GM18870 (cell line): Measurements from ENCODE around the gene MRPL28.
"Not testable (repeated sequence)": the region's sequence is repeated elsewhere in the genome, so short reads cannot be mapped to it uniquely, and the experiment has no call there.

Source experiments
- ATAC-seq: cut with Tn5 transposase; IDR thresholded peaks from one replicate; pipeline ENCODE4 v1.9.1; 2021; ENCODE audit warnings: moderate library complexity; ENCODE audit not compliant: unreplicated experiment

Gene MRPL28

DNA sequence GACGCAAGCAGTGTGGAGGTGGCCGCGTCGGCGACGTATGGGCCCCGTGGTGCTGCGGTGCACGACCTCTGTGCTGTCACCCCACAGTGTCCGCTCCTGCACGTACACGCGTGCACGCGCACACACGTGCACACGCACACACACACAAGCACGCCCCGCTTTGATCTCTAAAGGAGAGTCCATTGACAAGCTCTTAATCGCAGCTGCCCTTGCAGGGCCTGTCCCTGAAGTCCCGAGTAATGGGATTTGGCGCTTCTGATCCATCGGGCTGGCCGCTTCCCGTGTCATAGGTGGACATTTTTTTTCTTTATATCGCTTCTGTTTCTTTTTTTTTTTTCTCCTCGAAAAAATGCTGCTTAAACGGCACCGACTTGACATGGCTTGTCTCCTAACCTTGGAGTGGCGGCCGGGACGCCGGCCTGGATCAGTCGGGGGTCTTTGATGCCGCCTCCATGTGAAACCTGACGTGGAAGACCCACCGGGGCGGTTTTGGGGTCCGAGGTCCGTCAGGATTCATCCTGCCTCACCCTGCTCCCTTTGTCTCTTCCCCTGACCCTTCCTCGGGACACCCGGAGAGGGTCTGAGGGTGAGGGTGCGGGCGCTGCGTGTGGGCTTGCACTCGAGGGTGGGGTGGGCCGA is 9.5 kb downstream of the MRPL28 start:
- ATAC-seq: no peak

DNA sequence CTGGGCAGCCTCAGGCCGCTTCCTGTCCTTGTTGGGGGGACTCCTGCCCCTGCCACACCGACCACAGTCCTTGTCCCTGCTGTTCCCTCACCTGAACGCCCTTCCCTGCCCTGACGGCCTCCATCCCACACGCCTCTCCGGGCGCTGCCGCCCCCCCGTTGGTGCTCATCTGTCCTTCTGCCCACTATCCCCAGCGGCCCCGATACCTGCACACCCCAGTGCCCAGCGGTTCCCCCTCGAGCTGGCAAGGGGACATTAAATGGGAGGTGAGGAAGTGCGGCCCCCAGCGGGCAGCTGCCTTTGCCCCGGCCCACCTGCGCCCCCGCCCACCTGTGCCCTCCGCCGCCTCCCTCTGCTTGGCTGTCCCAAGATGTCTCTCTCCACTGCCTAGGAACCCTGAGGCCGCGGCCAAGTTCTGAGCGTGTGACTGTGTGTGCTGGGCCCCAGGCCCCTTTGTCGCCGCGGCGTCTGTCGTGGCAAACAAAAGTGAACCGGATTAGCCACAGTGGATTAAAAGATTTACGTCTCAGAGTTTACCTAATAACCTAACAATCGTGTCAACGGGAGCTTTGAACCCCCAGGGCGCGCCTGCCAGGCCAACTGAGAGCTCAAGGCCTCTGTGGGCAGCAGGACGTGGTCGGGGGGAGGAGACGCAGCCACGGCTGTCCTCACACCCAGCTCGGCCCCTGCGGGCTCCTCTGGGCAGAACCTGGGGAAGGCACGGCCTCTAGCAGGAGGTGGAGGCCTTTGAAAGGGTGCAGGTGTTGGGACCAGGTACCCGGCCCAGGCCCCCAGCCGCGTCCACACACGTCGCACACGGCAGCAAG is 10.3 kb downstream of the MRPL28 start:
- ATAC-seq: no peak

DNA sequence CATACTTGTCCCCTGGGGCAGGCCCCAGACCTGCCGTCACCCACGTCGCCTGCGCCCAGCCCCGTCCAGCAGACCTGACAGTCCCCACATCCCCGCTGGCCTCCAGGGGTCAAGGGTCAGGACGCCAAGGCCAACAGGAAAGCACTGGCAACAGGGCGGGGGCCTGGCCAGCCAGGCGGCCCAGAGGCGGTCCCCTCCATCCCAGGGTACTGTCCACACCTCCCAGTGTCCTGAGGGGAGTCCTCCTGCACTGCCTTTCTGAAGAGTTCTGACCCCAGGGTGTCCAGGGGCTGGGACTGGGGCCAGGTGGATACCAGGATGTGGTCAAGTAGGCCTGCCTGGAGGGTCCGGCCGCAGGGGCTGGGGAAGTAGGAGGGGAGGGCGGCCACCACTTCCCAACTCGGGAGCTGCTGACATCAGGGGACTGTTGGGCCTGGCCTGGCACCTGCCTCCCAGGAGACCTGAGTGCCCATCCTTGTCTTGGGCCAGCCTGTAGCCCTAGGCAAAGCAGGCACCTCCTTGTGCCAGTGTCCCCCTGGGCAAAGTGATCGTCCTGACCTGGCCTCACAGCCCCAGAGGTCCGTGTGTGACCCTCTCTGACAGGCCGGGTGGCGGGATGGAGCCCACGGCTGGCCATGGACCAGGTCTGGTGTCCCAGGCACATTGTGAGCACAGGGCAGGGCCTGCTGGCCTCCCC is 11.1 kb downstream of the MRPL28 start:
- ATAC-seq: no peak

DNA sequence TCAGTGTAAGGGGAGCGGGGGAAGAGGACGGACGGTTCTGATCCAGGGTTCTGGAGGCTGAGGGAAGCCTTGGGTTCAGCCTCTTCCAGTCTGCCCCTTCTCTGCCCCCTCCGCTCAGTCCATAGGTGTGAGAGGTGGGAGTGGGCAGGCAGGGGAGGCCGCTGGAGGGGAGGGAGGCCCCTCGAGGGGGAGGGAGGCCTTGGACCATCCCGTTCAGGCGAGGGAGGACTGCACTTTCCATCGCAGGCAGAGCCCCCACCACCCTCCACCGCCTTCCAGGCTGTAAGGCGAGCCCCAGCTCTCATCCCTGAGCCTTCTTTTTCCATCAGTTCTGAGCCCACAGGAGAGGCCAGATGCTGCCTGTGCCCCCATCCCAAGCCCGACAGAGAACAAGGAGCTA is 13.6 kb downstream of the MRPL28 start:
- ATAC-seq: no peak

DNA sequence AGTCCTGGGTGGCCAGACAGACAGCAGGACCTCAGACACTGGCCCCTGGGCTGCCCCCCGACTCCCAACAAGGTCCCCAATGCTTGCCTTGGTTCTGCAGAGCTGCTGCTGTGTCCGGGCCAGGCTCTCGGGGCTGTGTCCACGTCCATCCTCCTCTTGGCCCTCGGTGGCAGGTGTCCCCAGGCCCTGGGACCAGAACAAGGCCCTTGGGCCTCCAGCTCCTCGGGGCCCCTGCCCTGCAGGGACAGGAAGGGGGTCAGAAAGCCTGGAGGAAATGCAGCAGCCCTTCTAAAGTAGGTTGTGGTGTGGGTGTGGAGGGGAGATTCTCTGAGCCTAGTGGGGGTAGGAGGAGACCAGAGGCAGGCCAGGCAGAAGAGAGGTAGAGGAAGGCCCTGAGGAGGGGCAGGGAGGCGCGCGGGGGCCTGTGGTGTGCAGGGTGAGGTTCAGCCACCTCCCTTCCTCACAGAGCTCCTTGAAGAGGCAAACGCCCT is 15.3 kb downstream of the MRPL28 start:
- no peak for ATAC-seq

DNA sequence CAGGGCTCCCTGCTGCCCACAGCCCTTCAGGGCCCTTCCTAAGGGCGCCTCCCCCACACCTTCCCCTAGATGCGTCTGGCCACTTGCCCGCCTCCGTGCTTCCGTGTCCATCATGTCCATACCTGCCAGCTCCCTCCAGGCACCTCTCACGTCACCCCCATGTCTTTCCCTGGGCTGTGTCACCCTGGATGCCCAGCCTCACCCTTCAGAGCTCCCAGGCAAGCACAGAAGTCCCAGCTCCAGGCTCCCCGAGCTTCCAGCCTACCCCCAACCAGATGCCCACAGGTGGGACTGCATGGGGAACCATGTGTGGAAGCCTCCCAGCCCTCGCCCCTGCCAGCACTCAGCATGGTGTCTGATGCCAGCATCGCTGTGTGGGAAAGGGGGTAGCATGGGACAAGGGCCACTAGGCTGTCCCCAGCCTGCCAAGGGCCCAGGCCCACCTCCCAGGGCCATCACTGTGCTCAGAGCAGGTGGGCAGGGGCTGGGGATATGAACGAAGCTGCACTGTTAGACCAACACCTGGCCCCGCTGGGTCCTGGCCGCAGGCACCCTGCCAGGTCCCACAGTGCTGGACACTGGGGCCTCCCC is 16.0 kb downstream of the MRPL28 start:
- ATAC-seq: no peak

DNA sequence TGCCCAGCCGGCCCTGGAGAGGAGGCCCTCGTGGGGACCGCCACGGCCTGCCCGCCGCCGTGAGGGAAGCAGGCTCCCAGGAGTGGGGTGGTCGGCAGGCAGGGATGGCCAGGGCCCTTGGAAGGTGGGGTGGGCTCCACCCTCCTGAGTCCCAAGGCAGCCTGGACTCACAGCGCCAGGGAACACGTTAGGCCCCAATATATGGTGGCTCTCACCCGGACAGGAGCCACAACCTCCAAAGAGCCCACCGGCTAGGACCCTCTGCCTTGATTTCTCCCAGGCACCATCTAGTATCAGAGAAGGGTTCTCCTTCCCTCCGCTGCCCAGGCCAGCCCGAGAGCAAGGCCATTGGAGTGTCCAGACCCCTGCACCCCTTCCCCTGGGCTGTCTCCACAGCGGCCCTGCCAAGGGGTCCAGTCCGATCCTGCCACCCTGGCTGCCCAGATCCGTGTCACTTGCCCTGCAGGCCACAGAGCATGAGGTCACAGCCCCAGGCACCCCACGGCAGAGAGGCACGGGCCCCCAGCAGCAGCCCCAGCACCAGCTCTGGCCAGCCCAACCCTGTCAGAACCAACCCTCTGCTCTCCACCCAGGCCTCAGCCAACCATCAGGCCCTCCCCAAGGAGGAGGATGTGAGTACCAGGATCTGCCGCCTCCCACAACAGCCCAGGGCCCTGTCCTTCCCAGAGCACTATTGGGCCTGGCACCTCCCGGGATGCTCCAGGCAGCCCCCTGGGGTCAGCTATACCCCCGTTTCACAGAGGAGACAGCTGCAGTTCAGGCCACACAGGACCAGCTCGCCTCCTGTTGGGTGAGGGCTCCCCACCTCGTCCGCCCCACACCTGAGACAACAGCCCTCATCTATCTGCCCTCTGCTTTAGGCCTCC is 16.7 kb downstream of the MRPL28 start:
- no peak for ATAC-seq

DNA sequence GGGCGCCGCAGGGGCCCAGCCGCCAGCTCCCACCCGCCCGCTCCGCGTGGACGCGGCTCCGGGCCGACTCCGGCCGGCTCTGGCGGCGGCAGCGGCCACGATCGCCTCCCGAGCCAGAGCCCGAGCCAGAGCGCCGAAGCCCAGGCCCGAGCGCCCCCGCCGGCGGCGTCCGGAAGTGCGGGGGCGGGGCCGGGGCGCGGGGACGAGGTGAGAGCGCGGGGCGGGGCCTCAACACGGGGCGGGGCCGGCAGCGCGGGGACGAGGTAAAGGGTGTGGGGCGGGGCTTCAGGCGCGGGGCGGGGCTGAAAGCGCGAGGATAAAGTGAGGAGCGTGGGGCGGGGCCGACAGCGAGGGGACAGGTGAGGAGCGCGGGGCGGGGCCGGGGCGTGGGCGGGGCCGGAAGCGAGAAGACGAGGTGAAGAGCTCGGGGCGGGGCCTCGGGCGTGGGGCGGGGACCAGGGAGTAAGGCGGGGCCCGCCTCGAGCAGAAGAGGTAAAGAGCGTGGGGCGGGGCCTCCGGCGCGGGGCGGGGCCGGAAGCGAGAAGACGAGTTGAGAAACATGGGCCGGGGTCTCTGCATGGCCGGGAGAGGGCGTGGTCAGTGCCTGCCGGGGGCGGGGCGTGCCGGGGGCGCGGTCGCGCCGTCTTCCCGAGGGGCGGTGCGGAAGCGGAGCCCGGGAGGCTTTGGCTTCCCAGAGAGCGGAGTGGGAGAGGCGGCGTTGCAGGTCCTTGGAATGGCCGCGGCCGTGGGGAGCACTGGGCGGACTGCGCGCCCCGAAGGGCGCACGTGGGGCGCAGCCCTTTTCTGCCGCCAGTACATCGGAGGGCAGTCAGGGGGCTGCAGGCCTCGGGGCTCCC is 17.6 kb downstream of the MRPL28 start, which contains the start of gene AXIN1:
Gene AXIN1 (minus strand): TSS at position 177 of the 857 bp plus-strand sequence. CDS start 5,698 bp downstream, outside the sequence.
- no peak for ATAC-seq

DNA sequence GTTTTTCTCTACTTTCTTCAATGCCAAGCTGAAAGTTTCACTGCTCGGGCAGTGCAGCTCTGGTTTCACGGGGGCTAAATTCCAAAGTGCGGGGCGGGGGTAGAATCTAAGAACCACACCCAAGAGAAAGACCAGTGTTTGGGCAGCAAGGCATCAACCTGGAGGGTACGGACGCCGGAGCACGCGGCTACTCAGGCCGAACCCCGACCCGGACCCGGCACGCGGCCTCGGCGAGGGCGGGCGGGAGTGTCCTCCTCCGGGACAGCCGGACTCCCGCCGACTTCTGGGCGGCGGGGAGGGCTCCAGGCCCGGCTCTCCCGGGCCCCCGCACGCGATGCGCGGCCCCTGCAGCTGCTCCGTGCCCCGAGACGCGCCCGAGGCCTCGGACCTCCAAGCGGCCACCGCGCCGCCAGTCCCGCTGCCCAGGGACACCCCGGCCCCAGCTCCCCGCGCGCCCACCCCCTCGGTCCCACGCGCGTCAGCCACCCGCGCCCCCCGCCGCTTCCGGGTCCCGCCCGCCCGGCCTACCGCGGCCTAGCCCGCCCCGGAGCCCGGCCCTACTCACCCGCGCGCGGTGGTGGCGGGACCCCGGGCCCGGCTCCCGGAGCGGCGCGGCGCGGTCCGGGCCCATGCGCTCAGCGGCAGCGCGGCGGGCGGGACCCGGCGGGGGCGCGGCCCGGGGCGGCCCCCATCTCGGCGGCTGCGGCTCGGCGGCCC is 18.4 kb downstream of the MRPL28 start:
- no peak for ATAC-seq

DNA sequence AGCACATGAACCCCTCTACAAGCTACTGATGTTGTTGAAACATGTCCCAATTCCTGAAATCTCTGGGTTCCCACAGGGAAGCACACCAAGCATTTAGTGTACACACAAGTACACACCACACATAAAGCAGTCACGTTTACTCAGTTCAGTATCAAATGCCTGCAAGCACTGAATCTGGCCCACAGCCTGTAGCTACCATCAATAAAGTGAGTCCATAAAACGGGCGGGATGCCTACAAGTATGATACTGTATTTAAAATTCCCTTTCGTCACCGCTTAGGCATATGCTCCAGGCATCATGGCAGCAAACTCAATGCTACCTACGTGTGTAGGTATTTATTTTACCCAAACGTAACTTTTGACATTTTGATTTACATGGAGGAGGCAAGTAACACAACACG is 20.1 kb downstream of the MRPL28 start:
- no peak for ATAC-seq

DNA sequence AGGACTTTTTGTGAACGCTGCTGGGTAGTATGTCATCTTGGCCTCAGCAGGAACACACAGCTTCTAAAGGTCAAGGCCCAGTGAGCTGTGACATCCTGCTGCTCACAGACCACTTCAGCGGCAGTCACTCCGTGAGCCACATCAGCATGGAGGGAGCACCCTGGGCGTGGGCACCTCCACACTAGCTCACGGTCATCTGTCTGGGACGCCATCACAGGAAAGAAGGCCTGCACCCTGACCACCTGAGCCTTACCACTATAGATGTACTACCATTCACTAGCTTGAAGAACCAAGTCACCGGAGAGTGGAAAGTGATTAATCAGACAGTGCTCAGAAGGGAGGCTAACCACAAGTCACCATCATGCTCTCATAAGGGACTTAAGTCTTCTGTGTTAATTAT is 21.1 kb downstream of the MRPL28 start:
- no peak for ATAC-seq

DNA sequence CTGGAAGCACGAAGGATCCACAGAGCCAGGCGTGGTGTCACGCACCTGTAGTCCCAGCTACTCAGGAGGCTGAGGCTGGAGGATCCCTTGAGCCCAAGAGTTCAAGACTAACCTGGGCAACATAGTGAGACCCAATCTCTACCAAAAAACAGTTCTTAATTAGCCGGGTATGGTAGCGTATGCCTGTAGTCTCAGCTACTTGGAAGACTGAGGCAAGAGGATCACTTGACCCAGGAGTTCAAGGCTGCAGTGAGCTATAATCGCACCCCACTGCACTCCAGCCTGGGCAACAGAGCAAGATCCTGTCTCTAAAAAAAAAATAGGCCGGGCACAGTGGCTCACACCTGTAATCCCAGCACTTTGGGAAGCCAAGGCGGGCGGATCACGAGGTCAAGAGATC is 21.8 kb downstream of the MRPL28 start:
- ATAC-seq: not testable (repeated sequence)

DNA sequence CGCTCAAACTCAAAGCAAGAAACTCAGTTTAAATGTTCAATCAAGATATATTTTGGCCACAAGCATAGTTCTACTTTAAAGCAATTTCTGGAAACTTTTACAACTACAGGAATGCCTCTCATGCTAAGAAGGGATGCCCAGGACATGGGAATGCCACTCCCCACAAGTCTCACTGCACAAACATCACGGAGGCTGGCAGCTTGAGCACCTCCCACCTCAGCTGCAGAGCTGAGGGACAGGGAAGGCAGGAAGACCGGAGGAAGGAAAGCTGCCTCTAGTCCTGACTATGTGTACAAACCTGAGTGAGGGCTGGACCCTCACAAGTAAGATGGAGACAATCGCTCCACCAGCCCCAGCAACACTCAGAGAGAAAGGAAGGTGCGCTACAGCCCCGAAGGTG is 23.1 kb downstream of the MRPL28 start:
- no peak for ATAC-seq

DNA sequence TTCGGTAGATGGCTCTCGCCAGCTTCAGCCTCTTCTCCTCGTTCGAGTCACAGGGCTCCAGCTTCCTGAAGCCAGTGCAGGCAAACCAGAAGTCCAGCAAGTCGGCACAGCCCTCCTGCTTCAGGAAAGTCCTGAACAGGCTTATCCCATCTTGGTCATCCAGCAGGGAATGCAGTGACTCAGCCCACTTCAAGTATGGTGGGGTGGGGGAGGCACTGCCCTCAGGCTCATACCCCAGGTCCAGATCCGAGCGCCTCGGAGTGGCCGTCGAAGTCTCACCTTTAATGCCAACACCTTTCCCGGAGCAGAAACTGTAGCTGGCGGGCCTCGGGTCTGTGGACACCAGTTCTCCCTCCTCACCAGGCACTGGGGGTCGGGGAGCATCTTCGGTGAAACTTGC is 23.8 kb downstream of the MRPL28 start:
- ATAC-seq: no peak

DNA sequence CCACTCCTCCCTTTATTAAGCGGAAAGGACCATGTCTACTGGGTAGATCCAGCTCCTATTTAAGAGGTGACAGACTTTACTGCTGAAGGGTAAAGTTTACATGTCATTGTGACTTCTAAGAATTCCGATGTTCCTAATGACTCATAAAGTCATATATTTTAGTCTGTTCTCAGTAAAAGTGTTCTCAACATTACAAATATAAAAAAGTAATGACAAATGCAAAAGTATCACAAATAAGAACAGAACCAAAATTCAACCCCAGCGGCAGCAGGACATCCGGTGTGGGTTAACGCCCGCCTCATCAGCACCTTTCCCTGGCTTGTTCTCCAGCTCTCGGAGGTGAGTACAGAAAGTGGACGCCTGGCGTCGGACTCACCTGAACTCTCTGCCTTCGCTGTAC is 24.6 kb downstream of the MRPL28 start:
- no peak for ATAC-seq

DNA sequence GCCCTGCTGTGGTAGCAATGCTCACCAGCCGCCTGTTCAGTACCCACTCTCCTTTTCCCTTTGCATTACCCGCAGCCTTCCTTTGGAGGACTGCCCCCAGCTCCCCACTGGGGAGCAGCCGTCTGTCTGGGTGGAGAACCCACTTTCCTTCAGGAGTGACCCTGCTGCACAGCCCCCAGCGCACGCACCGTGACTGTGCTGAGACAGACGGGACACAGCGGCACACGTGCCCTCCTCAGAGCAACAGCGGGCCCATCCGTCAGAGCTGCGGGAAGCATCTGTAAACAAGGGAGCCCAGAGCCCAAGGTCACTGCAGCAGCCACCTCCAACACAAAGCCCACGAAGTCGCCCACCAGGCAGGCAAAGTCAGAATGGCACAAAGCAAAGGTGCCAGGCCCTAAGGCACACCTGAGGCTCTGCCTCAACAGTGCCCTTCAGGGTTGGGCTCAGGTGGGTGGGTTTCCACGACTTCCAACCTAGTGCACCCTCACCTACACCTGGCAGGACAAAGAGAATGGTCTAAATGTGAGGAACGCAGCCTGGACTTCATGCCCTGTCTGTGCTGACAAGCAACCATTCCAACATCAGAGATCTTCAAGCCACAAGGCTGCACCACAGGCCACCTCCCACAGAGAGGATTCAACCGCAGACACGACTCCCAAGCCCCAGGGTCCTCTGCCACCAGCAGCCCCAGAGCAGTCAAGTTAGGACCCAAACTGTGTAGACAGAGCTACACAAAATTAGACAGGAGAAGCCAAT is 27.7 kb downstream of the MRPL28 start:
- no peak for ATAC-seq

DNA sequence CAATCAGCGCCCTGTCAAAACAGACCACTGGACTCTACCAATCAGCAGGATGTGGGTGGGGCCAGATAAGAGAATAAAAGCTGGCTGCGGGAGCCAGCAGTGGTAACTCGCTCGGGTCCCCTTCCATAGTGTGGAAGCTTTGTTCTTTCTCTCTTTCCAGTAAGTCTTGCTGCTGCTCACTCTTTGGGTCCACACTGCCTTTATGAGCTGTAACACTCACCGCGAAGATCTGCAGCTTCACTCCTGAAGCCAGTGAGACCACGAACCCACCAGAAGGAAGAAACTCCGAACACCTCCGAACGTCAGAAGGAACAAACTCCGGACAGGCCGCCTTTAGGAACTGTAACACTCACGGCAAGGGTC is 28.4 kb downstream of the MRPL28 start:
- not testable (repeated sequence) for ATAC-seq
